A549 (cell line): ENCODE data around the gene FXR2. TPM values are rescaled to one million over a fixed set of nuclear protein-coding genes. Genes with fewer than 3 reads are reported as not detected.

Experiments
- ATAC-seq, 2 experiments: fragments of 200-7000 bp in 1 of 2; fragments of >200 bp in 1 of 2; cut with Nextera tagmentation in 1 of 2; cut with Tn5 transposase in 1 of 2; 3 replicates each; pipeline versions ENCODE4 v1.8.0 to v1.9.1; 2018 to 2020; ENCODE audit warnings: mild to moderate bottlenecking in 1 of 2, moderate library complexity in 1 of 2
- CTCF ChIA-PET: fragments of 300-600 bp; sonication (Branson Sonifier 250); formaldehyde crosslinking; extraction: SDS; loops from one replicate; lab custom pipeline; 2021; ENCODE audit warnings: antibody characterized with exemption, inconsistent platforms; lab: Yijun Ruan, JAX
- POLR2A ChIA-PET: fragments of 350-600 bp; formaldehyde crosslinking; extraction: SDS; loops from one replicate; lab custom pipeline; 2021; ENCODE audit warnings: antibody characterized with exemption, inconsistent platforms; lab: Yijun Ruan, JAX
- DNase-seq, 2 experiments: peaks; one replicate each; pipeline versions ENCODE4 v3.0.0 to v3.0.0-alpha.2; 2011 to 2016; ENCODE audit warnings: low read depth in 1 of 2, low spot score in 1 of 2
- FAIRE-seq: peaks from 2 replicates; lab custom pipeline; 2011; peaks lifted over from hg19 to GRCh38; lab: Jason Lieb, UNC
- H3K27ac ChIP-seq, 2 experiments: fragments of >200 bp; sonication (Bioruptor Twin); formaldehyde crosslinking; 3 replicates each; pipeline ENCODE4 v1.5.1; 2016 to 2017
- H3K4me1 ChIP-seq: fragments of >200 bp; sonication (Bioruptor Twin); formaldehyde crosslinking; 3 replicates; pipeline ENCODE4 v1.6.1; 2016
- H3K4me2 ChIP-seq: fragments of >200 bp; sonication (Bioruptor Twin); formaldehyde crosslinking; 3 replicates; pipeline ENCODE4 v1.6.1; 2016
- H3K4me3 ChIP-seq: fragments of >200 bp; sonication (Bioruptor Twin); formaldehyde crosslinking; 3 replicates; pipeline ENCODE4 v1.5.1; 2016
- H3K9me3 ChIP-seq: fragments of >200 bp; sonication (Bioruptor Twin); formaldehyde crosslinking; 3 replicates; pipeline ENCODE4 v1.6.1; 2016
- BCL3 ChIP-seq: fragments of >200 bp; sonication (Bioruptor Twin); formaldehyde crosslinking; IDR thresholded peaks from 3 replicates; pipeline ENCODE4 v1.6.1; 2016
- CBX8 ChIP-seq: fragments of 200-600 bp; sonication (generic); IDR thresholded peaks from 2 replicates; pipeline ENCODE4 v1.6.1; 2016
- CEBPB ChIP-seq, 2 experiments: fragments of >200 bp in 1 of 2; sonication (Bioruptor Twin) in 1 of 2; formaldehyde crosslinking in 1 of 2; IDR thresholded peaks; 2 replicates each; pipeline ENCODE4 v1.6.1; 2012 to 2016
- CHD2 ChIP-seq: fragments of 150-350 bp; IDR thresholded peaks from 2 replicates; pipeline ENCODE4 v1.6.1; 2014; ENCODE audit warnings: low read length; ENCODE audit not compliant: partially characterized antibody
- CHD4 ChIP-seq: fragments of 200-600 bp; sonication (generic); IDR thresholded peaks from 2 replicates; pipeline ENCODE4 v1.6.1; 2016; ENCODE audit warnings: antibody characterized with exemption, mild to moderate bottlenecking, borderline replicate concordance
- CTCF ChIP-seq: fragments of >200 bp; sonication (Bioruptor Twin); formaldehyde crosslinking; IDR thresholded peaks from 3 replicates; pipeline ENCODE4 v1.5.1; 2016
- EHF ChIP-seq: fragments of 250-450 bp; sonication (Bioruptor Pico); IDR thresholded peaks from 2 replicates; pipeline ENCODE4 v1.5.0; 2020; ENCODE audit warnings: mild to moderate bottlenecking
- EP300 ChIP-seq, 2 experiments: fragments of >200 bp; sonication (Bioruptor Twin); formaldehyde crosslinking; IDR thresholded peaks; 2 replicates in 1 of 2; 3 replicates in 1 of 2; pipeline ENCODE4 v1.6.1; 2016 to 2017
- ESRRA ChIP-seq: fragments of 150-350 bp; IDR thresholded peaks from 2 replicates; pipeline ENCODE4 v1.6.1; 2014; ENCODE audit warnings: mild to moderate bottlenecking, low read length, borderline replicate concordance
- FOSL2 ChIP-seq, 2 experiments: fragments of 450-650 bp in 1 of 2; fragments of >200 bp in 1 of 2; sonication (Bioruptor Twin) in 1 of 2; formaldehyde crosslinking; IDR thresholded peaks; 2 replicates each; pipeline versions ENCODE4 v1.5.0 to v1.6.1; 2016 to 2020; ENCODE audit warnings: mild to moderate bottlenecking in 1 of 2, moderate library complexity in 1 of 2
- GATA3 ChIP-seq: IDR thresholded peaks from 2 replicates; pipeline ENCODE4 v1.6.1; 2012; ENCODE audit warnings: borderline replicate concordance
- HDAC2 ChIP-seq: fragments of 200-600 bp; sonication (generic); IDR thresholded peaks from 2 replicates; pipeline ENCODE4 v1.6.1; 2016
- KDM1A ChIP-seq: fragments of 200-600 bp; sonication (generic); IDR thresholded peaks from 2 replicates; pipeline ENCODE4 v1.6.1; 2016; ENCODE audit warnings: low read depth, mild to moderate bottlenecking
- MAFK ChIP-seq: fragments of 450-650 bp; IDR thresholded peaks from 2 replicates; pipeline ENCODE4 v1.6.1; 2014; ENCODE audit not compliant: partially characterized antibody
- RAD21 ChIP-seq, 2 experiments: fragments of >200 bp in 1 of 2; sonication (Bioruptor Twin) in 1 of 2; formaldehyde crosslinking in 1 of 2; IDR thresholded peaks in 1 of 2; conservative IDR thresholded peaks in 1 of 2; 2 replicates in 1 of 2; 3 replicates in 1 of 2; pipeline ENCODE4 v1.6.1; 2012 to 2018; ENCODE audit warnings: inconsistent platforms in 1 of 2
- RARB ChIP-seq: fragments of 250-450 bp; sonication (Bioruptor Pico); IDR thresholded peaks from 2 replicates; pipeline ENCODE4 v1.8.0; 2021; ENCODE audit warnings: mild to moderate bottlenecking, moderate library complexity
- RNF2 ChIP-seq: fragments of 200-600 bp; sonication (generic); IDR thresholded peaks from 2 replicates; pipeline ENCODE4 v1.6.1; 2016; ENCODE audit warnings: low read depth, mild to moderate bottlenecking, antibody characterized with exemption, moderate library complexity, borderline replicate concordance
- SMC3 ChIP-seq: fragments of >200 bp; sonication (Bioruptor Twin); formaldehyde crosslinking; IDR thresholded peaks from 3 replicates; pipeline ENCODE4 v1.6.1; 2018; ENCODE audit warnings: inconsistent platforms
- WGBS: methylation state at CpG from one replicate; pipeline ENCODE4 v1.1.6; 2017; ENCODE audit errors: missing lambda C conversion rate; 5-methylcytosine and 5-hydroxymethylcytosine counted together
- polyA plus RNA-seq, 4 experiments: library from polyadenylated mRNA; depleted of rRNA in 3 of 4; stranded (reverse); fragments of >200 nt; fragmentation: RNase III in 1 of 4; extraction: RNeasy Plus Mini Kit Qiagen cat#74134 plus additional on column Dnase treatment in 1 of 4; gene quantifications; 2 replicates in 3 of 4; 3 replicates in 1 of 4; pipeline ENCODE4 v1.2.3, GENCODE V29; 2011 to 2017

Gene FXR2
- polyA plus RNA-seq, 2 of the 4 experiments (the other 2 are of a cell fraction) = 40.7 to 45.2 TPM

GRCh38 chr17:7587420-7588151 is 27.1 kb downstream of the FXR2 start:
- POLR2A ChIA-PET = interaction anchor here (0.9 to 5.0 kb wide), 6 partner anchors 8 to 108 kb away, joined by 3 to 97 read pairs (median 3); partner anchors contain the start of genes FXR2, TP53, WRAP53 and ZBTB4
- no peak for FAIRE-seq
- no peak for TF ChIP-seq RNF2
- TF ChIP-seq FOSL2 (IDR thresholded peaks at IDR 0.05) = no peak
- no peak for TF ChIP-seq FOSL2 (CRISPR knock-in tag; IDR thresholded peaks at IDR 0.05)
- no peak for TF ChIP-seq BCL3
- no peak for TF ChIP-seq EP300 (IDR thresholded peaks at IDR 0.05)
- TF ChIP-seq EHF (CRISPR knock-in tag) = no peak
- no peak for TF ChIP-seq CHD4
- no peak for TF ChIP-seq RARB
- Histone ChIP-seq H3K9me3 (no peaks in the 10 kb centered on the region), H3K4me2 (no peak overlapping the region), H3K4me3 (no peak overlapping the region), H3K4me1 (peaks cover 44% of the 10 kb centered on the region), H3K27ac (0 out of 6 replicates have a peak overlapping the region, but pooled peaks of 1 of the 2 experiments have one; percentile 3)
- ATAC-seq = no peak
- CTCF ChIA-PET = interaction anchor here (0.5 to 12.1 kb wide), 27 partner anchors 8 to 472 kb away, joined by 3 to 184 read pairs (median 4); partner anchors contain the start of genes DNAH2, FXR2, SAT2 and TP53
- 83% methylated on average over 12 of the region's 12 CpGs for WGBS
- no peak for DNase-seq

GRCh38 chr17:7586673-7587419 is 27.9 kb downstream of the FXR2 start:
- Histone ChIP-seq H3K4me2 (no peak overlapping the region), H3K27ac (peak overlapping the region in 1 of 2 experiments; percentile 32; a peak in 2 of 6 replicates), H3K4me3 (no peak overlapping the region), H3K4me1 (peaks cover 48% of the 10 kb centered on the region), H3K9me3 (no peaks in the 10 kb centered on the region)
- FAIRE-seq (peak; percentile 94), DNase-seq (peak; percentile 85 to 89), ATAC-seq (peak; percentile 41 to 47)
- ChIA-PET CTCF (interaction anchor here (0.5 to 12.1 kb wide), 31 partner anchors 9 to 473 kb away, joined by 3 to 184 read pairs (median 4); partner anchors contain the start of genes DNAH2, FXR2, SAT2 and TP53), POLR2A (interaction anchor here (0.9 to 5.0 kb wide), 5 partner anchors 9 to 107 kb away, joined by 3 to 97 read pairs (median 3); partner anchors contain the start of genes FXR2, TP53, WRAP53 and ZBTB4)
- peak; percentile 73 for TF ChIP-seq CTCF
- TF ChIP-seq CBX8 = no peak
- TF ChIP-seq GATA3 = no peak
- no peak for TF ChIP-seq KDM1A
- TF ChIP-seq CHD2 = no peak
- peak; percentile 48 to 65; a peak in 4 of 5 replicates for TF ChIP-seq RAD21 (conservative IDR thresholded peaks at IDR 0.05 in 1 of 2, IDR thresholded peaks at IDR 0.05 in 1 of 2)
- TF ChIP-seq CEBPB (IDR thresholded peaks at IDR 0.05) = no peak
- no peak for TF ChIP-seq HDAC2
- TF ChIP-seq SMC3 = peak; percentile 31; the same call in 2 of the 3 replicates
- peak; percentile 83; the same call in 1 of the 2 replicates for TF ChIP-seq ESRRA
- no peak for TF ChIP-seq MAFK
- WGBS = 51% methylated on average over 9 of the region's 9 CpGs
